ENCODE results near the gene RPP14.

Gene RPP14

DNA sequence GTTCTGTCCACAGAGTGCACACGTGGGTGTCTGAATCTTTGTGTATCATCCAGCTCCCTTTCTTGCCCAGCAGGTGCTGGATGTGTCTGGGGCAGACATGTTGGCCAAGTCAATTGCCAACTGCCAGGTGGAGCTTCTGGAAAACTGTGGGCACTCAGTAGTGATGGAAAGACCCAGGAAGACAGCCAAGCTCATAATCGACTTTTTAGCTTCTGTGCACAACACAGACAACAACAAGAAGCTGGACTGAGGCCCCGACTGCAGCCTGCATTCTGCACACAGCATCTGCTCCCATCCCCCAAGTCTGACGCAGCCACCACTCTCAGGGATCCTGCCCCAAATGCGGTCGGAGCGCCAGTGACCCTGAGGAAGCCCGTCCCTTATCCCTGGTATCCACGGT, 12.5 kb upstream of the RPP14 start:
- TF ChIP-seq CTCF (IDR thresholded peaks at IDR 0.05; ENCODE audit: low read length, missing control alignments), result no peak
- DNase-seq (ENCODE audit: low read depth), result no peak
- H3K4me3 ChIP-seq (replicated peaks; ENCODE audit: low read depth, low read length), result no peak overlapping the region

- TF ChIP-seq CTCF (IDR thresholded peaks at IDR 0.05; ENCODE audit: low read length, missing control alignments), result no peak
- no peak for DNase-seq (ENCODE audit: low read depth)
- H3K4me3 ChIP-seq (replicated peaks; ENCODE audit: low read depth, low read length), result no peak overlapping the region
Observed at GRCh38 chr3:58296269-58296668, 9.8 kb upstream of the RPP14 start.

DNA sequence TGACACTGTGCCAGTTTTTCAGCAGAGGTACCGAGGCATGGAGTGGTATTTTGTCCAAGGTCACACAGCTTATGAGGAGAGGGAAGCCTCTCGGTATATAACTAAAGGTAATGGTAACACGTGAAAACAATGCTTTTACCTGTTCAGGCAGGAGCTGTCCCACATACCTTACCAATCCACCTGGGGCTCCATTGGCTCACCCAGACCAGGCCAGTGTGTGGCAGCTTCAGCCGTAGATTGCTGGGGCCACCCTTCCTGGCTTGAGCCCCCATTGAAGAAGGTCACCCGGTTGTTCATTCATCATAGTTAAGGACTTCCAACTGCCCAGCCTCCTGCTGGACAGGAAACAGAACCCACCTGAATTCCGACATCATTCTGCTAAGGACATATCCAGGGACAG, 9.2 kb upstream of the RPP14 start:
- TF ChIP-seq CTCF (IDR thresholded peaks at IDR 0.05; ENCODE audit: low read length, missing control alignments), result no peak
- DNase-seq (ENCODE audit: low read depth), result no peak
- no peak overlapping the region for H3K4me3 ChIP-seq (replicated peaks; ENCODE audit: low read depth, low read length)

- no peak for TF ChIP-seq CTCF (IDR thresholded peaks at IDR 0.05; ENCODE audit: low read length, missing control alignments)
- H3K4me3 ChIP-seq (replicated peaks; ENCODE audit: low read depth, low read length), result no peak overlapping the region
- DNase-seq (ENCODE audit: low read depth), result no peak
Observed at GRCh38 chr3:58298190-58298589, 7.9 kb upstream of the RPP14 start.

- no peak for TF ChIP-seq CTCF (IDR thresholded peaks at IDR 0.05; ENCODE audit: low read length, missing control alignments)
- no peak overlapping the region for H3K4me3 ChIP-seq (replicated peaks; ENCODE audit: low read depth, low read length)
- DNase-seq (ENCODE audit: low read depth), result no peak
Observed at GRCh38 chr3:58299075-58299474, 7.0 kb upstream of the RPP14 start.

- no peak overlapping the region for H3K4me3 ChIP-seq (replicated peaks; ENCODE audit: low read depth, low read length)
- DNase-seq (ENCODE audit: low read depth), result peak; percentile 83
- peak; percentile 57 for TF ChIP-seq CTCF (IDR thresholded peaks at IDR 0.05; ENCODE audit: low read length, missing control alignments)
Observed at GRCh38 chr3:58299839-58300516, 6.1 kb upstream of the RPP14 start.

DNA sequence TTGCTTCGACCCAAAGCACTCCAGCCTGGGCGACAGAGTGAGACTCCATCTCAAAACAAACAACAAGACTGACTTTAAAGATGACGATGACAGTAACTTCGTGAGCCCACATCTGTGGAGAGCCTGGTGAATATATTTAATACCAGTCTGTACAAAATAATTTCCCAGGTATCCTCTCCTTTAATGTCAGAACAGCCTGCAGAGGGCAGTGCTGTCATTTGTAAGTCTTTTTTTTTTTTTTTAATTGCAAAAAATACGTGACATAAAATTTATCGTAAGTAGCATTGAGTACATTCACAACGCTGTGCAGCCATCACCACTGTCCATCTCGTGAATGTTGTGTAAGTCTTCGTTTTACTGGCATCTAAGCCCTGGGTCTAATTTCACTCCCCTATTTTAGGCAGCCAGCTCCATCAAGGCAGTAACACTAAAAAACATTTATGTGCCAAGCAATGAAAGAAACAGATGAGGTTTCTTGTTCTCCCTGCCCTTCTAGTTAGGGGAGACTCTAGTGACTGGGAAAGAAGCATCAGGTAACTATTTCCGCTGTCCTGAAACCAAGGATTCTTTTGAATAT, 1.7 kb downstream of the RPP14 start:
- TF ChIP-seq CTCF (IDR thresholded peaks at IDR 0.05; ENCODE audit: low read length, missing control alignments), result peak; percentile 52
- DNase-seq (ENCODE audit: low read depth), result peak; percentile 78
- peak overlapping the region; percentile 72 for H3K4me3 ChIP-seq (replicated peaks; ENCODE audit: low read depth, low read length)
